Left colon (tissue), 2 donors: ENCODE data around the gene FGFR3. TPM values are rescaled to one million over a fixed set of nuclear protein-coding genes. Genes with fewer than 3 reads are reported as not detected.

ENCODE experiments used
- ATAC-seq: fragments of 200-7000 bp; cut with Tn5 transposase; one replicate; pipeline ENCODE4 v1.9.1; 2020; ENCODE audit warnings: mild to moderate bottlenecking, moderate library complexity
- DNase-seq, 2 donors: peaks; one replicate each; pipeline ENCODE4 v3.0.0-alpha.2; 2020
- intact Hi-C, 2 donors: fragments of 100-400 bp; cut with DNase I in 1 of 2; cut with micrococcal nuclease in 1 of 2; formaldehyde crosslinking; loops; one replicate each; pipeline versions ENCODE4 v1.11.2 to v1.14.0; 2022; cut with DNase I, micrococcal nuclease
- total RNA-seq, 2 donors: library from RNA; stranded (reverse); fragmentation: NEBNext Ultra II Directional; extraction: Animal tissue kit (Norgen Biotek cat#: 25700); gene quantifications; one replicate each; pipeline ENCODE4 v1.2.1, GENCODE V29; 2021
- donor health status: DM: no; HTN: no; CAD: no.
- donor health status: DM: yes; HTN: yes; CAD: no.

Gene FGFR3
- total RNA-seq, 2 donors from 2014 or later, result 46.5 to 57.4 TPM

GRCh38 chr4:1766106-1767060 lies 26.7 kb upstream of the FGFR3 start:
- intact Hi-C loops, result no loop called here
- DNase-seq (no peak), ATAC-seq (no peak)

GRCh38 chr4:1767061-1767769 lies 25.9 kb upstream of the FGFR3 start:
- ATAC-seq (peak; percentile 3), DNase-seq (no peak)

DNA sequence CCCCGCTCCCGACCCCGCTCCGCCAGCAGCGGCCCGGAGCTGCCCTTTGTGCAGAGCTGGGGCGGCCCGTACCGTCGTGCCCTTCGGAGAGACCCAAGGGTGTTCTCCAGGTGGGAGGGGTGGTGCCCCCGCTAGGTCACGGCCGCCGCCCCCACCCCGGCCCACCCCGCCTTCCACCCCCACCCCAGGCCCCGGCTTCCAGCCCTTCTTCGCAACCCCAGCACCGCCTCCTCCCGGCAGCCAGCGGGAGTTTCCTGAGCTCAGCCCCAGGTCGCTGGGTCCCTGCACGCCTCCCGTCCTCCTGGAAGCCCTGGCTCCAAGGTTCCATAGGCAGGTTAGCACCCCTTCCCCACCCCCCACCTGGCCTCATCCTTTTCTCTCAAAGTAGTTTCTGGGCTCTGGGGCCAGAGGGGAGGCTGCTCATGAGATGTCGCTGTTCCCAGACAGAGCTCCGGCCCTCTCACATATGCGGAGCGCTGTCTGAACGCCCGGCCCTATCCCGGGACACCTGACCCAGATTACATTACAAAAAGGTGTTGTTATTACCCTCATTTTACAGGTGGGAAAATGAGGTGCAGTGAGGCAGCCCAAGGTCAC lies 25.2 kb upstream of the FGFR3 start:
- DNase-seq (peak in 1 of 2 donors; percentile 61), ATAC-seq (peak; percentile 51)
- intact Hi-C loops, result no loop called here

More at GRCh38 chr4:1767061-1767769, 25.9 kb upstream of the FGFR3 start:
- intact Hi-C loops, result no loop called here

DNA sequence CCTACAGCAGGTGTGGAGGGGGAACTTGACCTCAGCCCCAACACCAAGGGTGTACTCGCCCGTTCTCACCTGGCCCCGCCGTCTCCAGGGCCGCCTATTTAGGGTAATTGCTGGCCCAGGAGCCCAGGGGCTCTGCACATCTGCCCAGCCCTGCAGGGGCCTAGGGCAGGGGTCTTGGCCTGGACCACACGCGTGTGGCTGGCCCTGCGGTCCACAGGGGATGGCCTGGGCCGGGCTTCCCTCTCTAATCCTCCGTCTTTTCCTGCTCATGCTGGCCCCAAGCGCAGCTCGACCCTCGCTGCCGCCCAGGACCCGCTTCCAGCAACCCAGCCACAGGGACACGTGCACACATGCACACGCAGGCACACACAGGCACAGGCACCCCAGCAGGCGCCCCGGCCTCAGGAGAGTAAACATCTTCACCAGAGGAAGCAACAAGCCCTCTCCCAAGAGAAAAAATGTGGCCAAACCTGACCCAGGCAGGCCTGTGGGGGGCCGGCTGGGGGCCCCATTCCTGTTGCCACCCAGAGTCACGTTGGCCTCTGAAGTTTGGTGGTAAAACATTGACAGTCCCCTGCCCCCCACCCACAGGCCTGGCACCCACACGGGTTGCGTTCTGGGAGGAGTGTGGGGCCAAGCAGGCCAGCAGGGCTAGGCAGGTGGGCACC lies 24.6 kb upstream of the FGFR3 start:
- intact Hi-C loops, result no loop called here
- no peak for DNase-seq
- ATAC-seq, result no peak

DNA sequence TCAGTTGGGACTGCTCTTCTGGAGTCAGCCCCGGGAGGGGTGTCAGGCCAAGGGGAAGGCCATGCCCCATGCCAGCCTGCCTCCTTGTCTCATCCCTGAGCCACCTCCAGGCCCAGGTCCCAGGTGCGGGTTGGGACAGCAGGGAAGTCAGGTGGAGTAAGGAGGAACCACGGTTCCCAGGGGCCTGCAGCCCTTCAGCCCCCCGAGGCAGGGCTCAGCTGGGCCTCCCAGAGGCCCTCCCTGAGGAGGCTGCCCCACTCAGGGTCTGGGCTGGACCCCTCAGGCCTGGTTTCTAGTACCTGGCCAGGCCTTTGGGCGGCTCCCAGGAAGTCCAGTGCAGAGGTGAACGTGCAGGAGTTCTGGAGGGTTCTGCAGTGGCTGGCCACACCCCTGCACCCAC lies 23.4 kb upstream of the FGFR3 start:
- intact Hi-C loops, result no loop called here
- no peak for ATAC-seq
- no peak for DNase-seq

GRCh38 chr4:1770245-1770644 lies 22.8 kb upstream of the FGFR3 start:
- no peak for ATAC-seq
- intact Hi-C loops, result no loop called here
- no peak for DNase-seq

- intact Hi-C loops, result no loop called here
These were observed 22.3 kb upstream of the FGFR3 start for GRCh38 chr4:1770791-1771231.

GRCh38 chr4:1771555-1772305 lies 21.4 kb upstream of the FGFR3 start:
- intact Hi-C loops, result no loop called here
- DNase-seq (no peak), ATAC-seq (peak; percentile 39)

More at GRCh38 chr4:1770791-1771231, 22.3 kb upstream of the FGFR3 start:
- no peak for ATAC-seq
- no peak for DNase-seq

DNA sequence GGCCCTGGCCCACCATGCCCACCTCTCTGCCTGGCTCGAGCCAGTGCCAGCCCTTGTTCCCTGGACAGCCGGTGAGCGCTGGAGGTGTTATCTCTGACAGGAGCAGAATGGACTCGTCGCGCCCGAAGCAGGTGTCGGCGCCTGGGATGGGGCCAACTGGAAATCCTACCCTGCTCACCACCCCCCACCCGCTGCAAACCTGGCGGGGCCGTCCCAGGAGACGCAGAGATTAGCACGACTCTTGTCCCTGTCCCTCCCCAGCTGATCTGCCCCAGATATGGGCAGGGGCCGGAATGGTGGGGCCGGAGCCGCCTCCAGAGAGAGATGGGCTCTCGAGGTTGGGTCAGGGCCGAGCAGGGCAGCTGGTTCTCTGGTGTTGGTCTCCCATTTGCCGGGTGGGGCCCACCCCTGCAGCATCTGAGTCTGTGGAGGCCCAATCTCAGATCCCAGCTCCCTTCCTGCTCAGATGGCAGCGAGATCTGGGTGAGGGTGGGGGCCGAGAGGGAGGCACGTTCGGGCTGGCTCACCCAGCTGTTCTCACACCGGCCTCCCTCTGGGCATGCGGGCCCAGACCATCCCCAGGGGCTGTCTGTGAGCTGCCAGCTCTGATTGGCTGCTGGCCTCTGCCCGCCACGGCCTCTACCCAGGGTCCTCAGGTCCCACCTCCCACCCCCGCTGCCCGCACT lies 20.1 kb upstream of the FGFR3 start:
- DNase-seq (no peak), ATAC-seq (peak; percentile 37)
- intact Hi-C loops, result no loop called here

- DNase-seq, result no peak
- no peak for ATAC-seq
- intact Hi-C loops, result no loop called here
These were observed 19.3 kb upstream of the FGFR3 start for GRCh38 chr4:1773754-1774153.

DNA sequence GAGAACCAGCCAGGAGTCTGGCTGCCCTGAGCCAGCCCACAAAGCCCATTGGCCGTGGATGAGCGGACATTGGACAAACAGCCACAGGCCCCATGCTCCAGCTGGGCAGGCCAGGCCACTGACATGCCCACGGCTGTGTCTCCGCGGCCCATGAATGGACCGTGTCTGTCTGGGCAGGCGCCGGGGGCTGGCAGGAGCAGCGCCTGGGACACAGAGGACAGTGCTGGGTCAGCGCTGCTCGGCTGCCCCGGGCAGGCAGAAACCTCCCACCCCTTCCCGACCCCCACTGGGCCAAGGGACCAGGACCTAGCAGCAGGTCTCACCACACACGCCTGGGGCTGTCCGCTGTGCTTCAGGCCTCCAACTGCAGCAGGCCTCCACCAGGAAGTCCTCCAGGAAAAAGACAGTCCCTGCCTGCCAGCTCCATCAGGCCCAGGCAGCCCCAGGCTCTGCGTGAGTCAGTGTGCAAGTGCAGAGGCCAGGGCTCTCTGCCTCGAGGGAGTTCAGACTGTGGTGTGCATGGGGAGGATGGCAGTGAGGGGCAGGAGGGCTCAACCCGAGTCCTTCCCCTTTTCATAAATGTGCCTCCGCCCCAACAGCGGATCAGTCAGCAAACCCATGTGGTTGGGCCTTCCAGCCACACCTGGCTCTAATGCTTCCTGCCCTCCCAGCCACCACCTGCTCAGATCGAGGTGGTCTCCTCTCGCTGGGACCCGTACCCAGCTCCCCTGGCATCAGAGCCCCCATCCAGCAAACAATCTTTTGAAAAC lies 17.2 kb upstream of the FGFR3 start:
- ATAC-seq, result no peak

GRCh38 chr4:1776521-1777161 lies 16.5 kb upstream of the FGFR3 start:
- intact Hi-C loops, result no loop called here
- DNase-seq (no peak), ATAC-seq (no peak)

More for the DNA sequence above, 17.2 kb upstream of the FGFR3 start:
- intact Hi-C loops, result no loop called here
- DNase-seq, result no peak

DNA sequence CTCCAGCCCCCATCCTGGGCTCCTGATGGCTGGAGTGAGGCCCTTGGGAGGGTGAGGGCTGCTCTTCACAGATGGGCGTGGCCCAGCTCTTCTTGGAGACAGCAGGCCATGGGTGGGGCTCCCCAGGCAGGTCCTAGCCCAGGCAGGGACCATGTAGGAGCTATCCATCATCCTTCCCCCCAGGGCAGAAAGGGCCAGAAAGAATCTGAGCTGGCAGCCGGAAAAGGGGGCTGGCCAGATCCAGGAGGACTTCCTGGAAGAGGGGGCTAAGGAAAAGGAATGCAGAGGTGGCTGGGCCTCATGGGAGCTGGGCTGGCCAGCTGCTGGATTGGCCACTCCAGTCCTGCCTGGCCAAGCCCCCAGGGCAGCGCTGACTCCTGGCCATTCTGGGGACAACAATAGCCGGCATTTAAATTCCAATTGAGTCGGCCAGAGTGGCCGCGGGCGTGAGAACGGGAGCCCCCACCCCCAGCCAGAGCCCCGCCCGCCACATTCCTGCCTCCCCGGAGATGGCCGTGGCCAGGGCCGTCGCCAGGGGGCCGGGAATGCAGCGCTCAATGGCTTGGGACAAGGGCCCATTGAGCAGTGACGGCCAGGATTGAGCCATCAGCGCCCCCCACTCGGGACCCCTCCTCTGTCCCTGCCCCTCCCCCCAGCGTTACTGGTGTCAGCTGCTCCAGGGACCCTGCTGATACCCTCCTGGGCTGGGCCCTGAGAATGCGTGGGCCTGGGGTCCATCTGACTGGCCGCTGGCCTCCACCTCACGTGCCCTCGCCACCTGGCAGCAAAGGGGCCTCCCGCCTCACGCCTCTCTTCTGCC lies 15.1 kb upstream of the FGFR3 start:
- DNase-seq (no peak), ATAC-seq (peak; percentile 48)
- intact Hi-C loops, result no loop called here

DNA sequence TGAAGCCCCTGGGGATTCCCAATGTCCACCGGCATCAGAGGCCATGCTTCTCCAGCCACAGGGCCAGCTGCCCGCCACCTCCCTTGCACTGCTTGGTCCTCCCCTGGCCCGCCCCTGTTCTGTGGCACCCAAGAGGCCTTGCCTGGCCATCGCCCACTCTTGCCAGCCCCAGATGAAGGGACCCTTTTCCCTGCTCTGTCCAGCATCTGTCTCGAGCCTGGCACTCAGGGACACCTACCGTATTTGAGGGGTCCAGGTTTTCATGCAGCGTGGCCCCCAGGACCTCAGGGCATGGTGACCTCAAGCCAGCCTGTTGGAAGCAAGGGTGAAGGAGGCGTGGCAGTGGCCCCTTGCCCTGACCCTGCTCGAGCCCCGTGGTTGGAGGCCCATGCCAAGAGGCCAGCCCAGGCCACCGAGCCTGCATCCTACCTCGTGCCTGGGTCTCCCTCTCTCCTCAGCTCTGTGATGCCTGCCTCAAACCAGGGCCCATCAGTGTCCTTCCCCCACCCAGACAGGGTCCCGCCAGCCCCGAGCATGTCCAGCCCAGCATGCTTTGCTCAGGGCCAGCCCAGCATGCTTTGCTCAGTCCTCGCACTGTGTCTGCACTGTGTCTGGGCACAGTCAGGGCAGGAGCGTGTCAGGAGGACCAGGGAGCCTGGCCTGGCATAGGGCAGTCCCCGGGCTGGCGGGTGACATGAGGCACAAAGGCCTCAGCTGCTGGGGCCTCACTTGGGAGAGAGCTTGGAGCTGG lies 14.3 kb upstream of the FGFR3 start:
- intact Hi-C loops, result no loop called here

More for the DNA sequence above, 14.3 kb upstream of the FGFR3 start:
- ATAC-seq, result no peak
- DNase-seq, result no peak
